Lower leg skin (tissue), 4 donors: ENCODE measurements around the gene MCCC1. TPM values are rescaled to one million over a fixed set of nuclear protein-coding genes. Genes with fewer than 3 reads are reported as not detected.

ENCODE experiments used
- DNase-seq, 2 donors: peaks; one replicate each; pipeline ENCODE4 v3.0.0-alpha.2; 2019; ENCODE audit warnings: low spot score in 2 of 2
- H3K4me3 ChIP-seq: fragments of 200-600 bp; sonication (generic); 2 replicates; pipeline ENCODE4 v1.5.1; 2017; ENCODE audit warnings: mild to moderate bottlenecking, low read depth; ENCODE audit not compliant: poor library complexity, severe bottlenecking
- POLR2A ChIP-seq, 2 donors: fragments of 450-650 bp; IDR thresholded peaks; one replicate each; pipeline ENCODE4 v1.6.1; 2016 to 2017; ENCODE audit warnings: antibody characterized with exemption in 2 of 2, mild to moderate bottlenecking in 1 of 2, moderate library complexity in 1 of 2
- WGBS, 2 donors: methylation state at CpG; one replicate each; pipeline ENCODE4 v1.1.5; 2018; 5-methylcytosine and 5-hydroxymethylcytosine counted together
- intact Hi-C: fragments of 100-400 bp; cut with DNase I; formaldehyde crosslinking; loops from one replicate; pipeline ENCODE4 v1.15.0; 2023; ENCODE audit warnings: low total_unique reads
- total RNA-seq, 4 donors: library from RNA; depleted of rRNA; stranded (reverse); fragments of >200 nt; gene quantifications; one replicate each; pipeline ENCODE4 v1.1.0, GENCODE V29; 2016
- TF ChIP-seq, protein P1 (sequence below), 3 donors: fragments of 450-650 bp; IDR thresholded peaks; one replicate each; pipeline ENCODE4 v1.5.1; 2016; ENCODE audit warnings: antibody characterized with exemption in 3 of 3, mild to moderate bottlenecking in 3 of 3, moderate library complexity in 2 of 3

Gene MCCC1
- total RNA-seq, 4 donors from 2014 or later = 31.7 to 43.9 (median 36.9) TPM

DNA sequence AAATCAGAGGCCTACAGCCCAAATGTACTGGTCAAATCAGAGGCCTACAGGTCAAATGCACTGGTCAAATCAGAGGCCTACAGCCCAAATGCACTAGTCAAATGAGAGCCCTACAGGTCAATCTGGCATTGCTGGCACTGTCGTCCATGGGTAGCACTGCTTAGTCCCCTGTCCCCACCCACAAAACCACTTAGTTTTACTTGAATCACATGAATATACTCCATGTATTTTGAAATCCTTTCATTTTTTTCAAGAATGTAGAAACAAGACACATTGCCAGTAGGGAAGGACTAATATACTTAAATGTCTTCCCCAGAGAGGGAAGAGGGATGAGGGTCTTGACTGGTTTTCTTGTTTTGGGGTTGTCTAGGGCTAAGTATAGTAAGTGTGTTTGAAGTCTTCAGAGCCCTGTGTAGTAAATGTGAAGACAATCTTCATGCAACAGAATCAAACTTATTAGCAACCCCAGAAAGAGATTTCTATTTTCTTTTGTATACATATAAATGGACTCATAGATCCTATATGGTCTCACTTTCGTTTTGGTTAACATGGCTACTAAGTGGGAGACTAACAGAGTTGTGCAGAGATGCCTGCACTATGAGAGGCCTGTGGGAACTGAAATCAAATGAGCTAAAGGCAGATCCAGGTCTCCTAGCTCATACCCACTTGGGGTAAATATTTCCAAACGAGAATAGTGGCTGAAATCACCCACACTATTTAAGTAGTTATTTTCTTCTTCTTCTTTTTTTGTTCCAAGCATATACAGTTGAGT is 80.7 kb downstream of the MCCC1 start:
- DNase-seq = no peak
- WGBS, 2 donors = 91 to 93% methylated on average over 3 of the region's 3 CpGs
- intact Hi-C loops = no loop called here
- no peak overlapping the region for H3K4me3 ChIP-seq
- TF ChIP-seq, protein P1, sequence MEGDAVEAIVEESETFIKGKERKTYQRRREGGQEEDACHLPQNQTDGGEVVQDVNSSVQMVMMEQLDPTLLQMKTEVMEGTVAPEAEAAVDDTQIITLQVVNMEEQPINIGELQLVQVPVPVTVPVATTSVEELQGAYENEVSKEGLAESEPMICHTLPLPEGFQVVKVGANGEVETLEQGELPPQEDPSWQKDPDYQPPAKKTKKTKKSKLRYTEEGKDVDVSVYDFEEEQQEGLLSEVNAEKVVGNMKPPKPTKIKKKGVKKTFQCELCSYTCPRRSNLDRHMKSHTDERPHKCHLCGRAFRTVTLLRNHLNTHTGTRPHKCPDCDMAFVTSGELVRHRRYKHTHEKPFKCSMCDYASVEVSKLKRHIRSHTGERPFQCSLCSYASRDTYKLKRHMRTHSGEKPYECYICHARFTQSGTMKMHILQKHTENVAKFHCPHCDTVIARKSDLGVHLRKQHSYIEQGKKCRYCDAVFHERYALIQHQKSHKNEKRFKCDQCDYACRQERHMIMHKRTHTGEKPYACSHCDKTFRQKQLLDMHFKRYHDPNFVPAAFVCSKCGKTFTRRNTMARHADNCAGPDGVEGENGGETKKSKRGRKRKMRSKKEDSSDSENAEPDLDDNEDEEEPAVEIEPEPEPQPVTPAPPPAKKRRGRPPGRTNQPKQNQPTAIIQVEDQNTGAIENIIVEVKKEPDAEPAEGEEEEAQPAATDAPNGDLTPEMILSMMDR (IDR thresholded peaks at IDR 0.05) = no peak
- TF ChIP-seq POLR2A (IDR thresholded peaks at IDR 0.05) = no peak

DNA sequence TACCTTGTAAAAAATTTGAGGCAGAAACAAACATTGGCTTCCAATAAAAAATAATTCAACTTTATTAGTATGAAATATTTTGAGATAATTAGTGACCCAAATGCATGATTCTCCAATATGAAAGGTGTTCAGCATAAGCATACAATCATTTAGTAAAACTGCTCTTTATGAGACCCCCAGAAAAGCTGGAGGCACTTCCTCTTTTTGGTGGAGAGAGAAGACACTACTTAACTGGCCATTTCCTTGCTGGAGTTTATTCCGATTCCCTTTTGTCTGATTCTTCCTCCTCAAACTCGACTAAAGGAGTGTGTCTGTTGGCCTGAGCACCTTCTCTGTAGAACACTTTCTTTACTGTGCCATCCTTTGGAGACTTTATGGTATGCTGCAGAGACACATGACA is 84.1 kb downstream of the MCCC1 start:
- H3K4me3 ChIP-seq = no peak overlapping the region
- no peak for DNase-seq
- intact Hi-C loops = no loop called here
- TF ChIP-seq, protein P1 (IDR thresholded peaks at IDR 0.05) = no peak
- TF ChIP-seq POLR2A (IDR thresholded peaks at IDR 0.05) = no peak
- WGBS, 2 donors = 78 to 82% methylated on average over 2 of the region's 2 CpGs

DNA sequence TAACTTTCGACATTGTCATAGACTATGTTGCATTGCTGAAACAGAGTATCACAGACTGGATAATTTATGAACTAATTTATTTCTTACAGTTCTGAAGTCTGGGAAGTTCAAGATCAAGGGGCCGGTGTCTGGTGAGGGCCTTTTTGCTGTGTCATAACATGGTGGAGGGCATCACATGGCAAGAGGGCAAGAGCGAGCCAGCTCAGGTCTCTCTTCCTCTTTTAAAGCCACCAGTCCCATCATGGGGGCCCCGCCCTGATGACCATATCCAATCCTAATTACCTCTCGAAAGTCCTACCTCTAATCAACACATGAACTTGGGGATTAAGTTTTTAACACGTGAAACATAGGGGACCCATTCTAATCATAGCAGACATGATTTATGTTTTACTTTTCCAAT is 85.4 kb downstream of the MCCC1 start:
- H3K4me3 ChIP-seq = no peak overlapping the region
- WGBS, 2 donors = 91 to 92% methylated on average over 6 of the region's 6 CpGs
- TF ChIP-seq, protein P1 (IDR thresholded peaks at IDR 0.05) = no peak
- TF ChIP-seq POLR2A (IDR thresholded peaks at IDR 0.05) = no peak
- intact Hi-C loops = no loop called here
- no peak for DNase-seq

DNA sequence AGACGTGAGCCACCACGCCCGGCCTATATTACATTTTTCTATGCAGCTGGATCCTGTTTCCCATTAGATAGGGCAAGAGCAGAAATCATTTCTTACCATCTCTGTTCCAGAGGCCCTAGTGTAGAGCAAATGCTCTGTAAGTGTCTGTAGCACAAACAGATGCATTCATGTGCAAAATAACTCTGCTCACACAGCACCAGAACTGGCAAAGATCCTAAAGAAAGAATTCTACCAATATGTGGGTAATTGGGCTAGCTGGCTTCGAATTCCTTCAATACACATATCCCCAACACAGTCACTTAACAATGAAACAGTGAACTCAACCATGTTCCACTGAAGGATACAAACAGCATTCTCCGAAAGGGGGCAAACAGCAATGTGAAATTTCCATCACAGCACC is 86.2 kb downstream of the MCCC1 start:
- DNase-seq = no peak
- 94% methylated on average over 5 of the region's 5 CpGs for WGBS, 2 donors
- no peak for TF ChIP-seq POLR2A (IDR thresholded peaks at IDR 0.05)
- TF ChIP-seq, protein P1 (IDR thresholded peaks at IDR 0.05) = no peak
- H3K4me3 ChIP-seq = no peak overlapping the region
- intact Hi-C loops = no loop called here

DNA sequence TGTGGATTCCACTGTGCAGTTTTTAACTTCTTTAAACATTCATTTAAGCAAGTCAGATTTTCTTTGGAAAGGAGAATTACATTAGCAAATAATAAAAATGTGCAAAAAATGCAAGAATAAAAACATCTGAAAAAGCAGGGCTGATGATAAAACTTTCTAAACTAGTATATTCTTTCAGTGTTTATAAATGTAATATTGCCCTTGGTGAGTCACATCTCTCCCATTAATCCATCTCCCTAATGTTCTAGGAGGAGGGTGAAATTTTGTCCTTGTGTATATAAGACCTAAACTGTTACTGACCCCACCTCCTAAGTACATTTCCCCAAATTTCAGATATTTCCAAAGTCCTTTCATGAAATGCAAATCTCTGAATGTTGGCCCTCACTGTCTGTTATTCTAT is 90.5 kb downstream of the MCCC1 start:
- no peak for TF ChIP-seq POLR2A (IDR thresholded peaks at IDR 0.05)
- TF ChIP-seq, protein P1 (IDR thresholded peaks at IDR 0.05) = no peak
- no peak for DNase-seq
- H3K4me3 ChIP-seq = no peak overlapping the region
- intact Hi-C loops = no loop called here

DNA sequence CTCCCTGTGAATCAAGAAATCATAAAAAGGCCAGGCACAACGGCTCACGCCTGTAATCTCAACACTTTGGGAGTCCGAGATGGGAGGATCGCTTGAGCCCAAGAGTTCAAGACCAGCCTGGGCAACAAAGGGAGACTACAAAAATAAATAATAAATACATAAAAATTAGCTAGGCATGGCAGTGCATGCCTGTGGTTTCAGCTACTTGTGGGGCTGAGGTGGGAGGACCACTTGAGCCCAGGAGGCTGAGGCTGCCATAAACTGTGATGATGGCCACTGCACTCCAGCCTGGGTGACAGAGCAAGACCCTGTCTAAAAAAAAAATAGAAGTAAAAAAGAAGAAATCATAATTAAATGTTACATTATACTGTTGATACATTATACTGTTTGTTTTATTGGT is 91.0 kb downstream of the MCCC1 start:
- no peak overlapping the region for H3K4me3 ChIP-seq
- WGBS, 2 donors = 88 to 94% methylated on average over 4 of the region's 4 CpGs
- intact Hi-C loops = no loop called here
- no peak for TF ChIP-seq POLR2A (IDR thresholded peaks at IDR 0.05)
- TF ChIP-seq, protein P1 (IDR thresholded peaks at IDR 0.05) = no peak
- no peak for DNase-seq
